Non-pigmented ciliary epithelial cell (primary cell): ENCODE measurements around the gene GATAD2A.
A peak's percentile ranks its signal among the peaks of the same experiment; 100 is the strongest.
"Not testable (repeated sequence)": the region's sequence is repeated elsewhere in the genome, so short reads cannot be mapped to it uniquely, and the experiment has no call there.

ENCODE experiments used
- DNase-seq: peaks from one replicate; pipeline ENCODE4 v3.0.0-alpha.2; 2010; ENCODE audit warnings: low read depth

GATAD2A gene

DNA sequence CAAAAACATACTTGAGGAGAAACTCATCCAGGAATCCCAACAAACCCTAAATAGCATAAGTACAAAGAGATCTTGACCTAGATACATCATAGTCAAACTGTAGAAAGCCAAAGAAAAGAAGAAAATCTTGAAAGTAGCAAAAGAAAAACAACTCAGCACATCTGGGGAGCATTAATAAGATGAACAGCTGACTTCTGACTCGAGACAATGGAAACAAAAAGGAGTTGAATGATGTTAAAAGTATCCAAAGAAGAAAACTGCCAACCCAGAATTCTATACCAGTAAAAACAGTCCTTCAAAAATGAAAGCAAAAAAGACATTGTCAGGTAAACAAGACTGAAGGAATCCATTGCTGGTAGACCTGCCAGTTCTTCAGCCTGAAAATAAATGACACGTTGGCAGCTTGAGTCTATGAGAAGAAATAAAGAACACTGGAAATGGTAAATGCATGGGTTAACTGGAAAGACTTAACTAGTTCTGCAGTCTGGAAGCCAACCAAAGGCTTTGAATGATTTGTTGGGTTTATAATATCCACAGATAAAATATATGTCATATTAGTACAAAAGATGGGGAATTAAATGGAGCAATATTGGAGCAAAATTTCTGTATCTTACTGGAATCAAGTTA lies 63.1 kb downstream of the GATAD2A start:
- DNase-seq: no peak

DNA sequence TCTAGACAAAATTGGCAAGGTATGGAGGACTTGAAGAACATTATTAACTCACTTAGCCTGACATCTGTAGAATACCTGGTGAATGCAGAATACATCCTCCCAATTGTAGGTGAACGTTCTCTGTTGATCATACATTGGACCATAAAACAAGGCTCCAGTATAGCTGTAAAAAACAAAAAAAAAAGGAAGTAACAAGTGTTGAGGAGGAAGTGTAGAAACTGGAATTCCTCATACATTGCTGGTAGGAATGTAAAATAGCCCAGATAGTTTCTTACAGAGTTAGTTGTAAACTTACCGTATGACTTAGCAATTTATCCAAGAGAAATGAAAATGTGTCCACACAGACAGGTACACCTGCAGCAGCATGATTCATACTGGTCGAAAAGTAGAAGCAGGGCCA lies 65.1 kb downstream of the GATAD2A start:
- no peak for DNase-seq

DNA sequence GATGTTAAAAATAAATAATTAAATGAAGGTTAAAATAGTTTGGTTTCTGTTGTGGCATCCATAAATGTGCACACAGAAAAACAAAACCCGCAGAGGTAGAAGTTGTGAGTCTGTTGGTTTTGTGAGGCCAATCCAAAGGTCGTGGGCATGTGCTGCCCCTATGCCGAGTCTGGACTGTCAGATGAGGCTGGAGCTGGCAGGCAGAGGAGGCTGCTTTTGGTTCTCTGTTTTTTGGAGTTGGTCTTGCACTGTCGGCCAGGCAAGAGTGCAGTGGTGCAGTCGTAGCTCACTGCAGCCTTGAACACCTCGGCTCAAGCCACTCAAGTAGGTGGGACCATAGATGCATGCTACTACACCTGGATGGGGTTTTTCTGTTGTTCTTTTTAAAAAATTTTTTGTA lies 66.2 kb downstream of the GATAD2A start:
- DNase-seq: no peak

DNA sequence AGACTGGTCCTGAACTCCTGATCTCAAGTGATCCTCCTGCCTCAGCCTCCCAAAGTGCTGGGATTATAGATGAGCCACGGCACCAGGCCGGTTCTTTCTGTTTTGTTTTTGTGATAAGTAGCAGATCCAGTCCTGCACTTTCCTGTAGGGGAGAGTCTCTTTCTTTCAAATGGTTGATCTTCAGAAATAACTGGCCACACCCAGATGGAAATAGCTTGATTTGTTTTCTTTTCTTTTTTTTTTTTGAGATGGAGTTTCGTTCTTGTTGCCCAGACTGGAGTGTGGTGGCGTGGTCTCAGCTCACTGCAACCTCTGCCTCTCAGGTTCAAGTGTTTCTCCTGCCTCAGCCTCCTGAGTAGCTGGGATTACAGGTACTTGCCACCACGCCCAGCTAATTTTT lies 66.6 kb downstream of the GATAD2A start:
- DNase-seq: not testable (repeated sequence)

DNA sequence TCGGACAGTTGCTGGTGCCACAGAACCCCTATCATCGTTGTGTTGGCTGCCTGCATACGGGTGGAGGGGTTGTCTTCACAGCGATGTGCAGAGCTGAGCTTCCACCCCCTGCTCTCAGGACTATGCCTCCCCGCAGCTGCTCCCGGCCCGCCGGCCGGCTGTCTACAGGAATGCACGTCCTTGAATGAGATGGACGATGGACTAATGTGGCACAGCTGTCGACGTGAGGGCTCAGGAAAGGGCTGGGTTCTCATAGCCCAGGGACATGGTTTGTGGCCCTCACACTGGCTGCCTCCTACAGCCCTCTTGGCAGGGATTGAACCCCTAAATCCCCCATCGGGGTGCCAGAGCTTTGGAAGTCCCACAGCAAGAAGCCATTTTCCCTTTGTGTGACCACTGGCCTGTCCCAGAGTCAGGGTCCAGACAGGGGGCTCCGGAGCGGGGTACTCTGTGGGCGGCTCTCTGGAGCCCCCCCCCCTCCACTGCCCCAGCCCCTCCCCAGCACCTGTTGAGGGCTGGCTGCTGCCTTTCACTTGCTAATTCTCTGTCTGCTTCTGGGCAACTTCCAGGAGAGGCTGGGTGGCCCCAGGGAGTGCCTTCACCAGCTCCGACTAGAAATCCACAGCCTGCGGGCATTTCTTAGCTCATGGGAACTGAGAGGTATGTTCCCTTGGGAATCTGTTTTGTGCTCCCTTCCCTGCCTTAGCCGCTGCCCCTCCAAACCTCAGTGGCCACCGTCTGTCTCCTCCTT lies 69.7 kb downstream of the GATAD2A start:
- no peak for DNase-seq

DNA sequence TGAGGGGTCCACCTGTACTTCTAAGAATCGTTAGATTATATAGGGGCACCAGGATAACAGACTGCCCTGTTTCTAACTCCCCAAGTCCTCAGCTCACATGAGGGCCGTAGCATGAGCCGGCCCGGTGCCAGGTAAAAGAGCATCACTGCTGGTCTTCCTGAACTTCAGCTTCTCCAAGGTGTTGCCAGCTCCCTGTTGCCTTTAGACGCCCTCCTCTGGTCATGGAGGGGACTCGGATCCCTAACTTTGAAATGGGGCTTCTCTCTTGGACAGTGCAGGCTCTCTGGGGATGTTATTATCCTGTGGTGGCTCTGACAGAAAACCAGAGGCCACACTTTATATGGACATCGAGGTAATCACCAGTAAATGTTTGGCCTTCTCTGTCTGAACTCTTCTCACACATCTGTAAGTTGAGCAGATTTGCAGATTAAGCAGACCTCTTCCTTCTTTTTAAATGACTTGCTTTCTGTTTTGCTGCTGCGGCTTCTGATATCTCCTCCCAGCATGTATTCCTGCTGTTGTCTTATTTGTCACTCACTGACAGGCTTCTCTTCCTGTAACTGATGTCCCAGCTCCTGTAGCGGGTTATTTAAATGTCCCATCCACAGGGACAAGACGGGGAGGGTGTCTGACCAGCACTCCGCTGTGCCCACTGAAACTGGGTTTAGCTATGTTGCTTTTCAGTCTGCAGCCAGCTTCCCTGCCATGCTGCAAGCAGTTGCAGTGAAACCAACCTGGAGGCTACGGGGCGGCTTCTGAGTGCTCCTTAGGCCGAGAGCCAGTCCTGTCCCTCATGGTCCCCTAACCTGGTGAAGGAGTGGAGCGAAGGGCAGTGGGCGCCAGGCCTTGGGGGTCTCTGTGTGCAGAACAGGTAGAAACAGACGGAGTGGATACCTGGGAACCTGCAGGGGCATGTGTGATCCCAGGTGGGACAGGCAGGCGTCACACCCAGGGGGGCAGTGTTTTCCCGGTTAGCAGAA lies 70.7 kb downstream of the GATAD2A start:
- DNase-seq: no peak

DNA sequence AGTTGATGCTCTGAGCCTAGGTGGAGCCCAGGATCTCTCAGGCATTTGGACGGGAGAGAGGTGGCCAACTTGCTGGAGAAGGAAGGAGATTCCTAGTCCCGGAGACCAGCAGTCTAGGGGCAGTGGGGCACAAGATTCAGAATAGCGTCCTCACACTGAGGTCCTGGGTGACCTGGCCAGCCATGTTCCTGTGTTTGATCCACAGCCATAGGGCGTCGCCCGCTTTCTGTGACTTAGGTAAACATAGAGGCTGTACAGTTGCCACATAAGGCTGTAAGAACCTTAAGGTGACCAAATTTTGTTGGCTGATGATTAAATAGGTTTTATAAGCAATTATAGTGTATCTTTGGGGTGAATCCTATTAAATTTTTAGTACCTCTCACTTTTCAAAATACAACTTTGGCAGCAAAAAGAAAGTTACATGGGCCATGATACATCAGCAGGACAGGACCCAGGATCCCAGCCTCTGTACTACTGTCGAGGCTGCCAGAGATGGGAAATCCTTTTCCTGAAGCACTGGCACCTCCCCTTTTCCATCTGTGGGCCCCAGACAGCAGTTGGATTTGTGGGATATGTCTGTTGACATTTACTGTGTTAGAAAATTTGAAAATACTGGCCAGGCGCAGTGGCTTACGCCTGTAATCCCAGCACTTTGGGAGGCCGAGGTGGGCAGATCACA lies 72.4 kb downstream of the GATAD2A start:
- DNase-seq: no peak

DNA sequence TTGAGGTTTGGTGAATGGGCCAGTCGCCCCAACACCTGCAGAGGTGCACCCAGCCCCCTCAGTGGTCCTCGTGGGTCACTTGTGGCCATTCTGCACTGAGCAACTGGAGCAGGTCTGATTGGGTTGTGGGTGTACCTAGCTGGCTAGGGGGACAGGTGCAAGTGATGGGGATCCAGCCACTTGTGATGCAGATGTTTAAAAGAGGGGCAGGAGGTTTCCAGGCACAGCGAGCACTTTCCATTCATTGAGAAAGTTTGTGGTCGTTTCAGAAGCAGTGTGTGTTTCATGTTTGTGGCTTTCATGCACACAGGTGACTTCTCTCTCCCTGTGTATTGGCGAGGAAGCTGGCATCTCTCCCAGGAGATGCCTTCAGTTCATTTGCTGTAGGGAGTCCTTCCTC lies 75.2 kb downstream of the GATAD2A start:
- no peak for DNase-seq

DNA sequence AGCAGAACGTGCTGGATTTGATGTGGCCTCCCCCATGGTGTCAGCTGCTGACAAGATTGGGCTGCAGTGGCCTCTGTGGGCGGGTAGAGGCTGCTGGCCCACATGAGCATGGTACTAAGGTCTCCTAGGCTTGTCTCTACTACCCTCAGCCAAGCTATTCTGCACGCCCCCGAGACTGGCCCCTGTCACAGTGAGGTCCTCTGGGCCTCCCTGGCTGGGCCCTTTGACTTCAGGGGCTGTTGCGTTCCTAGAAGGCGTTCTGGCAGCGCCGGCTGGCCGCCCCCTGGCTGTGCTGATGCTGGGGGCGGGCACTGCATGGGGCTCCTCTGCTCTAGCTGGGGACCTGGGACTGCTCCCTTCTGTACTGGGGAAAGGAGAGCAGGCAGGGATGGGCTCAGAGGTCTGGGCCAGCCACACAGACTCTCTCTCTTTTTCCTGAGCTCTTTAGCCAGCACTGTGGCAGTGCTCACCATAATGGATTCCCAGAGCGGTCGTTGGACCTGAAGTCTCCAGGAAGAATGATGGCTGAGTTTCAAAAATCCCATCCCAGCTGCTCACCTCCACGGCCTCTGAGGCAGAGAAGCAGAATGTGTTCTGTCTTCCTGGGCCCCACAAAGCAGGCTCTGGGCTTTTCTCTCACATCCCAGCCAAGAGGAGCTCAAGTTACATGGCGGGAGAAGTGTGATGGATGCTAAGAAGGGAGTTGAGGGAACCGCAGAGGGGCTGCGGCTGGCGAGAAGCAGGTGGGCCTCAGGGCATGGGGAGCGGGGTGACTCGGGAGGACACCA lies 77.5 kb downstream of the GATAD2A start:
- DNase-seq: no peak

DNA sequence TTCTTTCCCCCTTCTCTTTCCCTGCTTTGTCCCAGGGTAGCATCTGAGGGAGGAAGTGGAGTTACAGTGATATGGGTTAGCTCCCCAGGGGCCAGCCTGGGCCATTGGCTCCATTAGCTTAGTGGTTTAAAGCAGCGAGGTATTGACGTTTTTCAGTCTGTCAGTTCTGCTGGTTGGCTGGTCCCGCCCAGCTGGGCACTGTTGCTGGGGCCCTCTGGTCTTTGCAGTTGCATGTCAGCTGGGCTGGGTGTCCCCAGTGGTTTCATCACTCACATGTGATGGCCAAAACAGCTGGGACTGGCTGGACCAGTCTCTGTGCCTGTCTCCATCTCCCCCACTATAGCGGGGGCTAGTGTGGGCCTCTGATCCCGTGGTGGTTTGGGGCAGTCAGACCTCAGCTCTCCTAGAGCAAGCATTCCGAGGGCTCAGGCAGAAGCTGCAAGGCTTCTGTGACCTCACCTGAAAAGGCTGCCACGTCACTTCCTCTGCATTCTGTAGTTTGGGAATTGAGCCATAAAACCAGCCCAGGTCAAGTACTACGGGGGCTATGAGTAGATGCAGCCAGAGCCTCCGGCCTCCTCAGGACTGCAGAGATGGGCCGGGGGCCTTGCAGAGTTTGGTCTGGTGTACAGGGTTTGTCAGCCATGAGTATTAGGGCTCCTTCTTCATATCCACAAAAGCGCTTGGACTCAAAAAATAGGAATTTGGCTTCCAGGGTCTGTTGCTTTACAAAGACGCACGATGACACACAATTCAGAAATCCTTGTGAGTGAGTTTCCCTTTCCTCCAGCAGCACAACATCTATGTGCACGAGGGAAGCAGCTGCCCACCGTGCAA lies 79.9 kb downstream of the GATAD2A start:
- DNase-seq: no peak

DNA sequence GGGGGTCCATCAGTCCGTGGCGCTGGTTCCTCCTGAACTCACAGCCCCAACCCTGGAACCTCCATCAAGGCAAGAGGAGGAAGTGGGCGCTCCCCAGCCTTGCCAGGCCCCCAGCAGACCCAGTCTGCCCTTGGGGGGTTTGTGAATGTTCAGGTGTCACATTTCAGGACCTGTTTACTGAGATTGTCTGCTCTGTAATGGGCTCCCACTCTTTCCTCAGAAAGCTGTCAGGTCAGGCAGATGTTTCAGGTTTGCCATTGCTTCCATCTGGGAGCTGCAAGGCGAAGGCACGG lies 80.5 kb downstream of the GATAD2A start:
- no peak for DNase-seq

DNA sequence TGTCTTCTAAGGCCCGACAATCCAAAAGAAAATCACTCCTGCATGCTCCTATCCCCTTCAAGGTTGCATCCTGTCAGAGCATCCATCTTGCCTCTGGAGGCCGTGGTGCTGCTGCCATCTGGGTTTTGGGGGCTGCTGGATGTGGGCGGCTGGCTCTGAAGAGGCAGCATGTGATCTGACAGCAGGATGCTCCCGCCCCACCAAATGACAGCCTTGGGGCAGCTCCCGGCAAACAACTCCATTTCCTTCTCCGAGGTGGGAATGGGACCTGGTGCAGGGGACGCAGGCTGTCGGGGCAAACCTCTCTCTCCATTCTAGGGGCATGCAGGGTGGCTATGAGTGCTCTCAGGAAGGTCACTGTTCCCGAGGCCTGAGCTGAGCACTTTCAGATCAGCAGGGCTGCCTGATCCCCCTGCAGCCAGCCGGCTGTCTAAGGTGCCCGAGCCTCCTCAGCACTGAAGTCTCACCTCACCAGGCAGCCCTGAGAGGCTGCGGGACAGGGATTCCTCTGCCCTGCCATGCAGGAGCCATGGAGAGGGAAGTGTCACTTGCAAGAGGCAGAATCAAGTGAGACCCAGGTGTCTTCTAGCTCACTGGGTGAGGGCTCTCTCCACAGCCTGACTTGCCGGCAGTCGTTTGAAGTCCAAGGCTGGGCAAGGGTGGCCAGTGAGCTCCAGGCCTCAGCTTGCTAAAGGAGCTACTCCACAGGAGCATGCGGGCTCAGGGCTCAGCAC lies 81.0 kb downstream of the GATAD2A start:
- DNase-seq: no peak

DNA sequence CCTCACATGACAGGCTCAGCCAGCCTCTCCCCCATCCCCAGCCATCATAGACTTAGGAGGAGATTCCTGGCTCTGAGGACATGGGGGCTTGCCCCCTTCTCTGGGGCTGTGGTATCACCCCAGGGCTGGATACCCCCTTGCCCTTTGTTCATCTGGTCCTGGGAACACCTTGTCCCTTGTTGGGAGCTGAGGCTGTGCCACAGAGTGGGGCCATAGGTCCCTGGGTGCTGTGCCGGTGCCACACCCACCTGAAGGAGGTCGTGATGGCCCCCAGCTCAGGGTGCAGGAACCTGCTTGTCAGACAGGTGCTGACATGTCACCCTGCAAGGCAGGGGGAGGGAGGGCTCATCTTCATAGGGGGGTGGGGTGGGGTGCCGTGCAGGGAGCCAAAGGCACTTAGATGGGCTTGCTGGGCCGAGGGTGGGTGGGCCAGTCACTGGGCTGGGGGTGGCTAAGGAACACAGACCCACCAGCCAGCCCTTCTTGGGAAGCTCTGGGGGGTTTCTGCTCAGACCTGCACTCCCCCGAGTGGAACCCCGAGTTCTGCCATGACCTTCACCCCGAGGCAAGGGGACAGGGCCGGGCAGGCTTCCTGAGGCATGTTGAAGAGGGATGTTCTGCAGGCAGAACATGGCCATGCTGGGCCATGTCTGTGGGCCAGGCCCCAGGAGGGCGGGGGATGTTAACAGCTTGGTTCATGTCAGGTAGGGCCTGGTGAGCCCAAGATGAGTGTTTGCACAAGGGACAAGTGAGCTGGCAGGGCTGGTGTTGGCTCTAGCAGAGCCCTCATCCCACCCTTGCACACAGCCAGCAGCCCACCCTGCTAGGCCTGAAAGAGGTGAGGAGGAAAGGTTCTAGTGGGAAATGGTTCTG lies 81.8 kb downstream of the GATAD2A start:
- DNase-seq: no peak

DNA sequence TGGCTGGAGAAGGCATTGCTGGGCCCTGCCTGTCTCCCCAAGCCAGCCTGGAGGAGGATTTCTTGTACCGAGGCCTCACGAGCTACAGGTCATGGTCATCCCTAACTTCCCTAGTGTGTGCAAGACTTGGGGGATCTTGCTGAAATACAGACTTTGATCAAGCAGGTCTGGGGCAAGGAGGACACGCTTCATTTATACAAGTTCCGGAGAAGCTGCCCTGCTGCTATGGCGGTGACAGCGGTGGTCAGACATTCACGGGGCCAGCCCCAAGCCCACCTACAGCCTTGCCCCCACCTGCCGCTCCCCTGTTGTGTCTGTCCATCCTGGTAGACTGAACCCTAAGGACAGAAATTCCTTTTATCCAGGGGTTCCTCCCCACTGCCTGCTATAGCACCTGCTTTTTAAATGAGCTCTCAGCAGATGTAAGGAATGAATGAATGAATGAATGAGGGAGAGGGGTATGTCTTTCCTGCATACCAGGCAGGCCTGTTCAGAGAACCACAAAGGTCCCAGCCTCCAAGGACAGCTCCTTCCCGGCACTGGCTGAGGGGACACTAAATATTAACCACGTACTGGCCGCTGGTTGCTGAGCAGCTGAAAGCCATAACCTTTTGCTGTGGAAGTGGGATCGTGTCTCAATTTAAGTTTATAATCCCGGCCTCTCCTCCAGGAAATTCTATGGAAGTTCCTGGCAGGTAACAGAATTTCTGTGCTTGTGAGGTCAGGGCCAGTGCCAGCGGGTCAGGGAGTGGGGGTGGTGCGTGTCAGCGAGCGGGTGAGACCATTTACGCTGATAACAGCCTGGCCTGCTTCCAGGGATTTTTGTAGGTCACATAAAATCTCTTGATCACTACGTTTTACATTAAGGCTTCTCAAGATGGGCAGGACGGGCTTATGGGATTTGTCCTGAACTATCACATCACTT lies 82.7 kb downstream of the GATAD2A start:
- DNase-seq: no peak

DNA sequence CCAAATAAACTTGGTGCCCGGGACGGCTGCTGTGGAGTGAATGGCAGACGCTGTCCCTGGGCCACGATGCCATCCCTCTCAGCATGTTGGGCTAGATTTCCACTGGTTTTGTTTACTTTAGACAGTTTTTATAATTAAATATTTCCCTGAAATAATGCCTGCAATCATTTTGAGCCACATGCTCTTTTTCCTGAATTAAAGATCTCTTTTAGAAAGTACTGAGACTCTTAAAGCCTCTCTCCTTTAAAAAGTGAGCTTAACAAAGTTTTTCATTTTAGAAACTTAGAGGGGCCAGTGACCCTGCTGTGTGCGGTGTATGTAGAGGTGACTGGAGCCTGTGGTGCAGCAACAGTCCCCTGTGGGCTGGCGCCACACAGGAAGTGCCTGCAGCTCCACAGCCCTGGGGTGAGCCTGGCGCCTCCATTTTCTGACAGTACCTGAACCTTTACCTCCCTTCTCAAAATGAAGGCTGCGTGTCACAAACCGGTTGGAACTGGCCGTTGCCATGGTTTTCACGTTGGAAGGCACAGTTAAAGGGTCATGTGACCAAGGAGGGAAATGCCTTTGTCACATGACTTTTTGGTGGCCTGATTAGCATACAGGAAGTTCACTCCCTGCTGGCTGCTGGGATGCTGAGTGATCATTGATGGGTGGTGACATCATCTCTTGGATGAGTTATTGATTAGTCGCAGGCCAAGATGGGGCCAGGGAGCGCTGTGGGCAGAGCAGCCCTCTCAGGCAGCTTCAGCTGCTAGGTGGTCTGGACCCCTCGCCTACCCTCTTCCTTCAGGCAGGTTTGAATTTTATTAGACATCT lies 83.6 kb downstream of the GATAD2A start:
- peak; percentile 81 for DNase-seq

DNA sequence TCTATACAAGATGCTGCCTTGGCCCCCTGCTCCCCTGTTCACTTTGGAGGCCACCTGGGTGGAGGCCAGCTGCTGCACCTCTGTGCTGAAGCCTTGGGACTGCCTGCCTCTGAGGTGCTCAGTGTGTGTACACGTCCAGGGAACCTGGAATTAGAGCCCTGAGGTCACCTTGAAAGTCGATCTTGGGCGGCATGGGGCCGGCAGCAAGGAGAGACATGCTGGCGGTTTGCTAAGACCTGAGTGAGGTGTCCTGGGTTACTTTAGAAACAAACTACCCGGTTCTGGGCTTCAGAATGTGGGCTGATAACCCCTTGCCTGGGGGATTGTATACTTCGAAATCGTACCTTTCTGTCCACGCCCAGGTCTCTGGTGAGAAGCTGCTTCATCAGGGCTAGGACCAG lies 84.3 kb downstream of the GATAD2A start:
- no peak for DNase-seq
